Trophoblast cell (in vitro differentiated cells and primary cell): Measurements from ENCODE around the gene EIF4EBP2.

Source experiments
- DNase-seq, 2 donors: peaks; one replicate each; pipeline ENCODE4 v3.0.0-alpha.2; 2016
- H2AFZ ChIP-seq: 2 replicates; pipeline ENCODE4 v1.6.1; 2013; ENCODE audit warnings: low read length, moderate library complexity, mild to moderate bottlenecking; ENCODE audit not compliant: insufficient read depth, poor library complexity
- H2AK5ac ChIP-seq: 2 replicates; pipeline ENCODE4 v1.6.1; 2013; ENCODE audit warnings: mild to moderate bottlenecking, low read length
- H2BK120ac ChIP-seq: 2 replicates; pipeline ENCODE4 v1.6.1; 2013; ENCODE audit warnings: low read length, mild to moderate bottlenecking, moderate library complexity; ENCODE audit not compliant: insufficient read depth, poor library complexity
- H2BK12ac ChIP-seq: 2 replicates; pipeline ENCODE4 v1.6.1; 2013; ENCODE audit warnings: mild to moderate bottlenecking, low read length, moderate library complexity
- H2BK5ac ChIP-seq: 2 replicates; pipeline ENCODE4 v1.6.1; 2013; ENCODE audit warnings: low read length, low read depth, moderate library complexity, mild to moderate bottlenecking; ENCODE audit not compliant: poor library complexity
- H3K14ac ChIP-seq: 2 replicates; pipeline ENCODE4 v1.6.1; 2013; ENCODE audit warnings: mild to moderate bottlenecking, low read length
- H3K18ac ChIP-seq: 2 replicates; pipeline ENCODE4 v1.6.1; 2013; ENCODE audit warnings: mild to moderate bottlenecking, low read length
- H3K23ac ChIP-seq: 2 replicates; pipeline ENCODE4 v1.6.1; 2013; ENCODE audit warnings: low read length
- H3K27ac ChIP-seq: 2 replicates; pipeline ENCODE4 v1.5.1; 2013; ENCODE audit warnings: low read depth, mild to moderate bottlenecking, inconsistent platforms, low read length, moderate library complexity
- H3K27me3 ChIP-seq: 2 replicates; pipeline ENCODE4 v1.6.1; 2013; ENCODE audit warnings: inconsistent platforms, mild to moderate bottlenecking, low read length, moderate library complexity; ENCODE audit not compliant: insufficient read depth
- H3K36me3 ChIP-seq, 2 experiments: 1 replicate in 1 of 2; 2 replicates in 1 of 2; pipeline ENCODE4 v1.6.1; 2013; ENCODE audit warnings: low read length in 2 of 2, mild to moderate bottlenecking in 2 of 2, moderate library complexity in 1 of 2; ENCODE audit not compliant: insufficient read depth in 2 of 2, control insufficient read depth in 1 of 2
- H3K4ac ChIP-seq: 2 replicates; pipeline ENCODE4 v1.6.1; 2013; ENCODE audit warnings: low read depth, mild to moderate bottlenecking, low read length, moderate library complexity
- H3K4me1 ChIP-seq, 2 experiments: 1 replicate in 1 of 2; 2 replicates in 1 of 2; pipeline ENCODE4 v1.6.1; 2013; ENCODE audit warnings: low read length in 2 of 2, mild to moderate bottlenecking in 2 of 2, moderate library complexity in 1 of 2; ENCODE audit not compliant: insufficient read depth in 2 of 2, control insufficient read depth in 1 of 2
- H3K4me2 ChIP-seq: 2 replicates; pipeline ENCODE4 v1.6.1; 2013; ENCODE audit warnings: inconsistent platforms, mild to moderate bottlenecking, low read length, moderate library complexity
- H3K4me3 ChIP-seq: 2 replicates; pipeline ENCODE4 v1.5.1; 2013; ENCODE audit warnings: mild to moderate bottlenecking, low read depth, low read length, inconsistent platforms
- H3K79me1 ChIP-seq: one replicate; pipeline ENCODE4 v1.6.1; 2013; ENCODE audit warnings: low read length
- H3K79me2 ChIP-seq: 2 replicates; pipeline ENCODE4 v1.6.1; 2013; ENCODE audit warnings: low read length, mild to moderate bottlenecking; ENCODE audit not compliant: control insufficient read depth, insufficient read depth, poor library complexity
- H3K9ac ChIP-seq: 2 replicates; pipeline ENCODE4 v1.6.1; 2013; ENCODE audit warnings: mild to moderate bottlenecking, low read length
- H3K9me3 ChIP-seq: 2 replicates; pipeline ENCODE4 v1.6.1; 2013; ENCODE audit warnings: low read depth, mild to moderate bottlenecking, control low read depth, inconsistent platforms, low read length; ENCODE audit not compliant: insufficient read depth
- H4K12ac ChIP-seq: 2 replicates; pipeline ENCODE4 v1.6.1; 2013; ENCODE audit warnings: low read depth, mild to moderate bottlenecking, low read length, moderate library complexity
- H4K8ac ChIP-seq: 2 replicates; pipeline ENCODE4 v1.6.1; 2013; ENCODE audit warnings: low read depth, mild to moderate bottlenecking, low read length, moderate library complexity
- H4K91ac ChIP-seq: one replicate; pipeline ENCODE4 v1.6.1; 2013; ENCODE audit warnings: low read depth, mild to moderate bottlenecking, low read length, moderate library complexity
- WGBS: extraction: QIAGEN DNeasy Blood & Tissue Kit; methylation state at CpG from one replicate; pipeline ENCODE4 v1.1.7; 2013; ENCODE audit warnings: missing lambda C conversion rate; ENCODE audit not compliant: insufficient read length, insufficient coverage; ENCODE audit errors: extremely low coverage; 5-methylcytosine and 5-hydroxymethylcytosine counted together

Gene EIF4EBP2

DNA sequence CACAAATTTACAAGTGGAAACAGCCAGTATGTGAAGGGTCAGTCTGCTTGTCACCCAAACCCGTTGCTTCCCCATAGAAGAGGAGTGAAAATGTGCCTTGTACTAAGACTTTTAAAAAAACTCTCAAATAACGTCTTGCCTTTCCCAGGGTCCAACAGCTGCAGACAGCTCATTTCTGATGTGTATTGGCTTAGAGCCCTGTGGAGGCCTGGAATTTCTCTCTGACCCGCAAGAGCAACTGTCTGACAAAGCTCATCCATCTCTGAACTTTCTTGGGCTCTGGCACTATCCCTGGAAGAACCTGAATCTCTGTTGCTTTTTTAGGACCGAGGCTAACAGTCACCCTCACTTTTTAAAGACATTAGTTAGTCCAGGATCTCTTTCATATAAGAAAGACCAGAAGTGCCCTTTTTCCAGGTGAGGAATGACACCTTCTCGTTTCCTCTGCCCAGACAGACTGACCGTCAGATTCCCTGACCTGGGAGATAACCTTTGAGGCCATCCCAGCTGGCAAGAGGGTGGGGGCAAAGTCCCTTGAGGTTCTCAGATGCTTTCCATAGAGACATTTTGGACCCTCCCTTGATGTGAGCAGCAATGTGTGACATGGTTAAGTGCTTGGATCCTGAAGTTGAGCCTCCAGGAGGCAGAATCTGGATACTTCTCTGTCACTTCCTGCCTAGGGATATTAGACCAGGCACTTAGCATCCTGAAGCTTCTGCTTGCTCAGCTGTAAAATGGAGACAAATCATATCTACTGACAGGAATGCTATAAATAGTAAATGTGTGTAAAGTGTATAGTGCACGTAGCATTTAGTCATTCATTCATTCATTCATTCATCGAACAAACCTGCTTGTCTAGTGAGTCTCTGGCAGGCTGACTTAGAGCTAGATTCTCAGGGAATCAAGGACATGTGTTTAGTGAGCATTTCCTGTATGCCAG is 42.0 kb downstream of the EIF4EBP2 start:
- Histone ChIP-seq H2BK12ac (no peak overlapping the region), H2BK120ac (no peak overlapping the region), H3K4me3 (no peak overlapping the region), H4K91ac (no peak overlapping the region), H3K23ac (no peak overlapping the region), H3K9ac (no peak overlapping the region), H3K27ac (no peak overlapping the region), H3K9me3 (peaks cover 3% of the 10 kb centered on the region), H3K4ac (no peak overlapping the region), H2BK5ac (no peak overlapping the region), H4K8ac (no peak overlapping the region), H3K4me1 (peaks cover 8 to 10% of the 10 kb centered on the region in 2 experiments), H3K27me3 (peaks cover 21% of the 10 kb centered on the region), H2AK5ac (no peak overlapping the region), H4K12ac (no peak overlapping the region), H3K18ac (no peak overlapping the region), H3K79me2 (no peaks in the 10 kb centered on the region), H2AFZ (no peak overlapping the region), H3K79me1 (no peaks in the 10 kb centered on the region), H3K4me2 (no peak overlapping the region), H3K36me3 (no peaks in the 10 kb centered on the region), H3K14ac (no peak overlapping the region)
- WGBS = no CpG with 5 or more reads among the region's 8 CpGs
- DNase-seq = no peak

DNA sequence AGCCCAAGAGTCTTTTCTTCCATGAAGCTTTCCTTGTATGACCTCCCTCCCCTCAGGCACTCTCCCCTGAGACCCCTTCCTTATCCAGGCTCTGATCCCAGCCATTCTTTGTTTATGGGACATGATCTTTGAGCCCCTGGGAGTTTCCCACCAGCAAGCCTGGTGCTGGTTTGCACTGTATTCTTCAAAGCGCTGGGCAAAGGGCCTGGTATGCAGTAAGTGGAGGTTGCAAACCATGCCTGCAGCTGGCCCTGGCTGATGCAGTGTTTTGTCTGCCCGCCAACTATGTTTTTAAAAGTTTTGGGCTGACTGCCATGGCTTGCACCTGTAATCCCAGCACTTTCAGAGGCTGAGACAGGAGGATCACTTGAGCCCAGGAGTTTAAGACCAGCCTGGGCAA is 44.3 kb downstream of the EIF4EBP2 start:
- H2BK120ac ChIP-seq = no peak overlapping the region
- H2AFZ ChIP-seq = no peak overlapping the region
- H3K23ac ChIP-seq = no peak overlapping the region
- no peak overlapping the region for H3K27ac ChIP-seq
- no peak overlapping the region for H3K18ac ChIP-seq
- WGBS = no CpG with 5 or more reads among the region's 2 CpGs
- no peak overlapping the region for H3K9ac ChIP-seq
- no peak overlapping the region for H3K4me2 ChIP-seq
- H3K4me3 ChIP-seq = no peak overlapping the region
- no peak for DNase-seq
- no peak overlapping the region for H4K8ac ChIP-seq
- no peak overlapping the region for H4K91ac ChIP-seq
- H3K14ac ChIP-seq = no peak overlapping the region
- no peaks in the 10 kb centered on the region for H3K4me1 ChIP-seq
- no peak overlapping the region for H3K4ac ChIP-seq
- H3K79me2 ChIP-seq = no peaks in the 10 kb centered on the region
- H2BK12ac ChIP-seq = no peak overlapping the region
- H3K9me3 ChIP-seq = no peaks in the 10 kb centered on the region
- no peak overlapping the region for H2BK5ac ChIP-seq
- H3K27me3 ChIP-seq = no peaks in the 10 kb centered on the region
- no peaks in the 10 kb centered on the region for H3K36me3 ChIP-seq
- H3K79me1 ChIP-seq = no peaks in the 10 kb centered on the region
- H2AK5ac ChIP-seq = no peak overlapping the region
- H4K12ac ChIP-seq = no peak overlapping the region

DNA sequence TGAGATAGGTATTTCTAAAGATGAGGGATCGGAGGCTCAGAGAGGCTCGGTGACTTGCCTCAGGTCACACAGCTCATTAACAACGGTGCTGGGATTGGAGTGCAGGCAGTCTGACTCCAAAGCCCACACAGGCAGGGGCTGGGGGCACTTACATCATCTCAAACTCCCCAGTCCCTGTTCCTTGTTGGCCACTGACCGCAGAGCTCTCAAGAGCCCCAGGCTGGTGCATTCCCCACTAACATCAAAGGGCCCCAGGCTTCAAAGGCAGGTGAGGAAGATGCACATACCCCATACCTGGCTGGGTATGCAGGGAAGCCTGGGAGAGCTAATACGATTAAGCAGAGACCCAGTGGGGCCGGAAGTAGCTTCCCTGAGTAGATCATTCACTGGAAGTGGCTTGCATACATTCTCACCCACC is 51.3 kb downstream of the EIF4EBP2 start:
- Histone ChIP-seq H3K4me1 (peaks cover 11 to 14% of the 10 kb centered on the region in 2 experiments), H2BK12ac (no peak overlapping the region), H2AFZ (no peak overlapping the region), H4K12ac (no peak overlapping the region), H4K8ac (no peak overlapping the region), H2BK120ac (no peak overlapping the region), H3K4ac (peak overlapping the region; percentile 39), H3K79me1 (no peaks in the 10 kb centered on the region), H3K4me2 (no peak overlapping the region), H3K27ac (no peak overlapping the region), H2BK5ac (peak overlapping the region; percentile 3), H3K9ac (no peak overlapping the region), H4K91ac (no peak overlapping the region), H2AK5ac (no peak overlapping the region), H3K23ac (no peak overlapping the region), H3K18ac (no peak overlapping the region), H3K36me3 (no peaks in the 10 kb centered on the region), H3K27me3 (peaks cover 24% of the 10 kb centered on the region), H3K4me3 (no peak overlapping the region), H3K9me3 (peaks cover 6% of the 10 kb centered on the region), H3K79me2 (no peaks in the 10 kb centered on the region), H3K14ac (no peak overlapping the region)
- WGBS = no CpG with 5 or more reads among the region's 6 CpGs
- peak; percentile 32 to 53 for DNase-seq

DNA sequence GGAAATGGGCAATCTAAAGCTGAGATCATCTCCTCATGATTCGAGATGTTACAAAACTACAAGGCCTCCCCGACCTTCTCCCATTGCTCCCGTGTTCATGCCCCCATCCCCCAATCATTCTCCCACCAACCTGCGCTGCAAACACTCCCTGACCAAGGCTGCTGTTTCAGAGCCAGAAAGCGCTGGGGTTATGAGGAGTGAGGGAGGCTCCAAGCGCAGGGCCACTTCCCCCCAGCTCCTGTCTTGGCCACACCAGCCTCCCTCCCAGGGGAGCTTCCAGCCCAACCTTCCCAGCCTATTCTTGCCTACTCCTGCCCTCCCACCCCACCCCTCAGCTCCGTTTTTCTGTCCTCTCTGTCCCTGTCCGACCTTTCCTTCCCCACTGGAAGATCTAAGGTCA is 52.2 kb downstream of the EIF4EBP2 start:
- H4K91ac ChIP-seq = no peak overlapping the region
- H3K9ac ChIP-seq = no peak overlapping the region
- WGBS = no CpG with 5 or more reads among the region's 8 CpGs
- no peak overlapping the region for H3K4me2 ChIP-seq
- H2BK5ac ChIP-seq = no peak overlapping the region
- no peaks in the 10 kb centered on the region for H3K79me1 ChIP-seq
- H2BK120ac ChIP-seq = no peak overlapping the region
- DNase-seq = no peak
- no peak overlapping the region for H3K27ac ChIP-seq
- H3K4ac ChIP-seq = no peak overlapping the region
- H3K4me3 ChIP-seq = no peak overlapping the region
- H3K23ac ChIP-seq = no peak overlapping the region
- no peak overlapping the region for H3K18ac ChIP-seq
- H3K79me2 ChIP-seq = no peaks in the 10 kb centered on the region
- H4K8ac ChIP-seq = no peak overlapping the region
- H3K4me1 ChIP-seq = peaks cover 11 to 14% of the 10 kb centered on the region in 2 experiments
- peaks cover 6% of the 10 kb centered on the region for H3K9me3 ChIP-seq
- peaks cover 24% of the 10 kb centered on the region for H3K27me3 ChIP-seq
- H4K12ac ChIP-seq = no peak overlapping the region
- H2BK12ac ChIP-seq = no peak overlapping the region
- H3K14ac ChIP-seq = no peak overlapping the region
- H2AFZ ChIP-seq = no peak overlapping the region
- H3K36me3 ChIP-seq = no peaks in the 10 kb centered on the region
- H2AK5ac ChIP-seq = no peak overlapping the region
